GM21367 (cell line): ENCODE results near the gene KPTN.

ENCODE experiments used
- ATAC-seq: cut with Tn5 transposase; IDR thresholded peaks from one replicate; pipeline ENCODE4 v1.9.1; 2021; ENCODE audit not compliant: unreplicated experiment

KPTN gene

DNA sequence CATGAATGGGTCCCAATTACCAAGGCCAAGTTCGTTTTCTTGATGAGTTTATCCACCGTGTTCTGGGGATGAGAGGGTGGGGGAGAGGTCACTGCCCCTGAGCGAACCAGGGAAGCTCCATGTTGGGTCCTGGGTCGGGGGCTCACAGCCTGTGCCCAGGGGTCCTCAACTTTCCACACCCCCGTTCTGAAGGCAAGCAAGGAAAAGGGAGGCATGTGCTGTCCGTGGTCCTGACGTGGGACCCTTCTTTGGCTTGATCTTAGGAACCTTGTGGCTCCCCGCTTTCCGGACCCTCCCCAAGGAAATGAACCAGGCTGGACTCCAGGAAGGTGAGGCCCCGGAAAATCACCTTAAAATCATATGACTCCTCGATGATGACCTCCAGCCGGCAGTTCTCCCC is 46.5 kb downstream of the KPTN start:
- no peak for ATAC-seq

DNA sequence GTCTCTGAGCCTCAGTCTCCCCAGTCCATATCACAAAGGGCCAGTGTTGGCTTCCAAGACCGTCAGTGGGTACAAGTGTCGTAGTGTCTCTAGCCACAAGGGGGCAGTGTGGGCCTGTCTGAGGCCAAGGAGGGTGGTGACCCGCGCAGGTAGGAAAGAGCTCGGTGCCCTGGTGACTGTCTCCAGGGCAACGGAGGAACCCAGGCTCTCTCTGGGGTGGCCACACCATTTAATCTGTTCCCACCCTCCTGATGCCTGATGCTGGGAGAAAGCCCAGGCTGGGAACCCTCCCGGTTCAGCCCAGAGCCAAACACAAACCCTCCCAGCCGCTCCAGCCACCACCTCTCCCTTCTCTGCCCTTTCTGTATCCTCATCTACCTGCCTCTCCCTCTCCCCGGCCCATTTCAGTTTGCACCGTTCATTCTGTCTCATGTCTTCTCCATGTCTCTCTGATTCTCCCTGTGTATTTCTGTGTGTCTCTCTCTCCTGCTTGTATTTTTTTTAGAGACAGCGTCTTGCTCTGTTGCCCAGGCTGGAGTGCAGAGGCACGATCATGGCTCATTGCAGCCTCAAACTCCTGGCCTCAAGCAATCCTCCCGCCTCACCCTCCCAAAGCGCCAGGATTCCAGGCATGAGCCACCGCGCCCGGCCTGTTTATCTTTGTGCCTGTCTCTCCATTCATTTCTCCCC is 47.2 kb downstream of the KPTN start:
- no peak for ATAC-seq

DNA sequence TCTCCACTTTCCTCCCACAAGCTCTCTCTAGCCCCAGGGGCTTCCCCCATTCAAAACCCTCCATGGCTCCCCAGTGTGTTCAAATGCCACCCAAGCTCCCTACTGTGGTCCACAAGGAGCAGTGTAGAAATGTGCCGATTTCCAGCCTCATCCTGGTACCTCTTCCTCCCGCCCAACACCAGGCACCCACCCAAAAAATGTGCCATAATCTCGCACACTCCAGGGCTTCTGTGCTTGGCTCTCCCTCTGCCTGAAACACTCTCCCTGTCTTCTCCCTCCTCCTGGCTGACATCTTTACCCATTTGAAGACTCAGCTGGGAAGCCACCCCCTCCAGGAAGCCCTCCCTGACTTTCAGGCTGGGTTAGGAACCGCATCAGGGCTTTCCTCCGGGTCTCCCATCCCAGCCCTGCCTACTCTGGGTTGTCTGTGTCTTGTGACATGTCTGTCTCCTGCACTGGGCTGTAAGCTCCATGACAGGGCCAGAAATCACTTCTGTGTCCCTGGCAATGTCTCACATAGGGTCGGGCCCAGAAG is 48.1 kb downstream of the KPTN start:
- ATAC-seq: no peak

DNA sequence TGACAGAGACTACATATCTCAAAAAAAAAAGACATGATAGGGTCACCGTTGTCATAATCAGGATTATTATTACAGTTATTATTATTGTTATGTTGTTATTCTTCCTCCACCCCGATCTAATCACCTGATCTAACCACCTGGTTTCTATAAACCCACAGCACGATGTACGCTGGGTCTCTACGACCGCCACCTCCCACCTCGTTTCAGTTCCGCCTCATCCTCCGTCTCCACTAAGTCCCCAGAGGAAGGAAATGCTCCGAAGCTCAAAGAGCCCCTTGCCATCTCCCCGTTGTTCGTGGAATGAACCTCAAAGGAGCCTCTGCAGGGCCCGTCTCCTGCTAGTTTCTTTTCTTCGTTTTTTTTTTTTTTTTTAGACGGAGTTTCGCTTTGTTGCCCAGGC is 48.8 kb downstream of the KPTN start:
- no peak for ATAC-seq

DNA sequence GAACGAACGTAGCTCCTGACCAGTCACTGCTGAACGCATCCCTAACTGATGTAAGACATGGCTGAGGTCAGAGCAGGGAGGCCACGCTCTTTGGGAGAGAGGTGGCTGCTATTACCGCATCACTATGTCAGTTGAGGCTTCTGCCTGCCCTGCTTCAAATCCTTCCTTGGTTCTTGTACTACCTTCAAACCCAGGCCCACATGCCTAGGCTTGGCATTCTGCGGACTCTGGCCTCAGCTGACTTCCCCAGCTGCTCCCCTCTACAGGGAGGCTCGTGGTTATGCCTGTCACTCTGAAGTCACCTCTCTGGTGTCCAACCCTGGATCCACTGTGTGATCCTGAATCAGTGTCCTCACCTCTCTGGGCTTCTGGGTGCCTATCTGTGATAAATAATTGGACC is 49.9 kb downstream of the KPTN start:
- ATAC-seq: no peak

DNA sequence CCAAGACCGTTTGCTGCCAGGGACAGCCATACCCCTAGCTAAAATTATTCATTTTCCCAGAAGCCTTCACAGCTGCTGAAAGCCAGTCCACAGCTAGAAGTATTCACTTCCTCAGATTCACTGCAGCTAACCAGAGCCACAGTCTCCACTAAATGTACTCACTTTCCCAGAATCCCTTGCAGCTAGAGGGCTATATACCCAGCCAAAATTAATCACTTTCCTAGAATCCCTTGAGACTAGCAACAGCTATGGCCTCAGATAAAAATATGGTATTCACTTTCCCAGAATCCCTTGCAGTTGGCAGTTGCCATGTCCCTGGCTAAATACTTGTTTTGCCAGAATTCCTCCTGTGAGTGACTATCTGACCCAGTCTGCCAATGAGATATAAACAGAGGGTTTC is 50.9 kb downstream of the KPTN start:
- no peak for ATAC-seq

DNA sequence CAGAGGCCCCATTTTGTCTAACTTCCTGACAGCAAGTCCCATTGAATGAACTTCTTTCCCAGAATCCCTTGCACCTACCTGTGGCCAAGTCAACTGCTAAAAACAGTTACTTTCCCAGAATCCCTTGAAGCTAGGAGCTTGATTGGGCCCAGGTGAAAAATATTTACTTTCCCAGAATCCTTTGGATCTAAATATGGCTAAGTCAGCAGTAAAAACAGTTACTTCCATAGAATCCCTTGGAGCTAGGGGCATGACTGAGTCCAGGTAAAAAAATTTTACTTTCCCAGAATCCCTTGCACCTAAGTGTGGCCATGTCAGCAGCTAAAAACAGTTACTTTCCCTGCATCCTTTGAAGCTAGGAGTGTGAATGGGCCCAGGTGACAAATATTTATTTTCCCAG is 51.5 kb downstream of the KPTN start:
- ATAC-seq: no peak

DNA sequence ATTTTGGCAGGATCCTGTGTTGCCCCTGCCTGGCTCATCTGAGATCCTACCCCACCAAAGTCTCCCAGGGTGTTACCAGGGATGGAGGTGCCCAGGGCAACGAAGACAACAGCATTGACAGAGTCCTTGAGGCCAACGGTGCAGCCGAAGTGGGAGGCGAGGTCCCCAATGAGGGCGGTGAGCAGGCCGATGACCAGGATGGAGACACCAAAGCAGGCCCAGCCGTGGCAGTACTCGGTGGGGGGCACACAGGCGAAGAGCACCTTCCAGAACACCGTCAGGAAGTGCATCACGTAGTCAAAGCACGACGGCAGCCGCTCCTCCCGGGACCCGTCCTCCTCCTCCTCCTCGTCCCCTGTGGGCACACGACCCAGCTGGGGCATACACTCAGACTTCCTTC is 51.9 kb downstream of the KPTN start:
- ATAC-seq: no peak

DNA sequence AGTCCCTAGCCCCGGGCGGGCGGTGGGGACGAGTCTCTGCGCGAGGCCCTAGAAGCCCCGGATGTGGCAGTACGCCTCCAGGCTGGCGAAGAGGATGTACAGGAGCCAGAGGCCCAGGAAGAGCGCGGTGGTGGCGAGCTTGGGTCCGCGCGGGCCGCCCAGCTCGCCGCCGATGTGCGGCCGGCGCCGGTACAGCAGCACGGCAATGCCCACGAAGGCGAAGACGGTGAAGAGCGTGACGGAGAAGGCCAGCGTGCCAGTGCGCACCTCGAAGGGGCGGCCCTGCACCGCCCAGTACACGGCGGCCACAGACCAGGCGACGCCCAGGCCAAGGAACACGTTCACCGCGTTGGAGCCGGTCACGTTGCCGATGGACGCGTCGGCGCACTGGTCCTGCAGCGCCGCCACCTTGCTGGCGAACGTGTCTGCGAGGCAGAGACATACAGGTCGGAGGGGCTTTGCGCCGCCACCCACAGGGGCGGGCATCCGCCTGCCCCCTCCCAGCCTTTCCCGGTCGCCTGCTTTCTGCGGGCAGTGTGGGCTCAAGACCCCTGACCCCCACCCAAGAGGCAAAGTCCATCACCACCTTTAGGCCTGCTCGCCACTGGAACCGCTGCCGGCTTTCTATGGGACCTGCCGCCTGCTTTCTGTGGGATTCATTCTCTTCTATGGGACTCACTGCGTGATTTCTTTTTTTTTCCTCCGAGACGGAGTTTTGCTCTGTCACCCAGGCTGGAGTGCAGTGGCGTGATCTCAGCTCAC is 53.8 kb downstream of the KPTN start:
- no peak for ATAC-seq

DNA sequence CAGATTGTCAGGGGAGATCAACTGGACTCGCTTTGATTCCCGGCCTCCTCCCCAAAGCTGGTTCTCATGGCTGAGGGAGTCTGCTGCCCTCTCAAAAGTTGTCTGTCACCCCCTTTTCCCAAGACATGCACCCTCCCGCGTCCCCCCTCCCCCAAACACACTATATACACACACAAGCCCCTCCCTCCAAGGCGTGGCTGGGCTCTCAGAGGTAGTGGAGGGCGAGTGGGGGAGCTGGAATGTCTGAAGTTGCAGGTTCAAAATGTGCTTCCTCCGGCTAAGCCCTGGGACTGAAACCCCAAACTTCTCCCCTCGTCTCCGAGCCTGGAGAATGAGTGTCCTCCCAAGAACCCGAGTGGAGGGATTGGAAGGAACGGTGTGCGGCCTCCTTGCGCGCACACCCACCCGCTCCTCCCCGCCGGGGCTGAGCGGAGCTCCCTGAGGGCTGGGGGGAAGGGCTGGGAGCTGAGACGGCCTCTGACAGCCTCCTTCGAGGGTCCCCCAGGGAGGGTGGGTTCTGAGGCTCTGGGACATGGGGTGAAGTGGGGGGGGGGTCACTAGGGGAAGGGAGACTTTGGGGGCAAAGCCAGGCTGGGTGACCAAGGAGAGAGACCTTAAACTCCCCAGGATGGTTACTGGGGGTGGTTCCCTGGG is 54.8 kb downstream of the KPTN start:
- ATAC-seq: no peak

DNA sequence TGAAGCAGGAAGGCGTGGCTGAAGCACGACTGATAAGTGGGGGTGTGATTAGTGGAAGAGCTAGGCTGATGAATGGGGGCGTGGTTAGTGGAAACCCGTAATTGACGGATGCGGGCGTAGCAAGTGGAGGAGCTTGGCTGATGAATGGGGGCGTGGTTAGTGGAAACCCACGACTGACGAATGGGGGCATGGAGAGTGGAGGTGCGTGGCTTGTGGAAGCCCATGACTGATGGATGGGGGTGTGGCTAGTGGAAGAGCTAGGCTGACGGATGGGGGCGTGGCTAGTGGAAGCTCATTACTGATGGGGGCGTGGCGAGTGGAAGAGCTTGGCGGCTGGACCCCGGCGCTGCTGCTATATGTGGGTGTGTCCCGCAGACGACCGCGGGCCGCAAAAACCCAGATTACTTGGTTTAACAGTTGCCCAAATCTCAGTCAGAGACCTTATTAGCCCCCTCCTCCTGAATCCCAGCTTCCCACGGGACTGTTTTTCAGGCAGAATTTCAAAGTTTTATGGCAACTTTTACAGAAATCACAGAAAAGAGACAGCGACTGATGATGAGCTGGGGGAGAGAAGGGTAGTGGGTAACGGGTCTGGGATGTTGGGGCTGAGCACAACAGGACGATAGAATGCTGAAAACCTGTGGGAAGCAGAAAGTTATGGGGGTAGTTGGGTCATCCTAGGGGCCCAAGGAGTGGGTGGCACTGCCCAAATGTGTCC is 55.7 kb downstream of the KPTN start:
- no peak for ATAC-seq

DNA sequence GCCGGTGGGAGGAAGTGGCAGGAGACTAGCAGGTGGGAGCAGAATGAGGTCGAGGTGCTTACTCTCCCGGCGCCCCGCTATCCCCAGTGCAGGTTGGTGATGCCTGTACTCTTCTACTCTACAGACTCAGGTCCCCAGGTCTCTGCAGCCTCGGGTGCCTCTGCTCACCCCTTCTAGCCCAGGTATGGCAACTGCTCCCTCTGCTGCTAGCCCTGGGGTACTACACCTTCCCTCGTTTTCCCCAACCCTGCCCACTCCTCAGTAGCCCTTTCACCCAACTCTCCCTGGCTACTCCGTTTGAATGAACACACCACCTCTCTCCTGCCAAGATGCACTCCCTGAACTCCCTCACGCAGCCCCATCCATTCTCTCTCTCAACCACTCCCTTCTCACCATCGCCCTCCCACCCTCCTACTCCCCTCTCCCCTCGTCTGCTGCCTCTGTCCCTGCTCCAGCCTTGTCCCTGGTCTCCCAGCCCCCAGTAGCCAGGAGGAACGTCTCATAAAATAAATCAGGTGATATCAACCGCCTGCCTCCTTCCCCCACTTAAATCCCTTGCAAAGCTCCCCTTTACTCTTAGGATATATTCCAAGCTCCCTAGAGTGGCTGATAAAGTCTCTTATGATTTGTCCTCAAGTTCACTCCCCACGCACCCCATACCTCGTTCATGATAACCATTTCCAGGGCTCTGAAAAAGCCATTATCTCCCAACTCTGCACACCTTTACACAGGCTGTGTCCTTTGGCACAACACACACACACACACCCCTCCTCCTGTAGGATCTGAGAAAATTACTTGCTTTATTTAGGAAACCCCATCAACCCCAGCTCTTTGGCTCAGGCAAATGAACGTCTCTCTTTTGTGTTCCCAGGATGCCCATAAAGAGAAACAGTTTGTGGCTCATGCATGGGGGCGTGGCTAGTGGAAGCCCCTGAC is 56.5 kb downstream of the KPTN start:
- no peak for ATAC-seq
